ENCODE results near the gene DNAAF6.

- TF ChIP-seq EZH2phosphoT487 (IDR thresholded peaks at IDR 0.05; ENCODE audit: borderline replicate concordance, low read depth, low read length), result no peak
- no peak for TF ChIP-seq CTCF (conservative IDR thresholded peaks at IDR 0.05; ENCODE audit: low read length)
Observed at GRCh38 chrX:107167163-107167921, 39.1 kb upstream of the DNAAF6 start.

Data from OCI-LY7 (cell line).